Colon (tissue), 2 donors: ENCODE data around the gene ISYNA1.

Experiments
- FAIRE-seq: peaks from 2 replicates; lab custom pipeline; 2012; peaks lifted over from hg19 to GRCh38; lab: Jason Lieb, UNC
- donor health status: control.
- donor health status: control.

ISYNA1 gene

DNA sequence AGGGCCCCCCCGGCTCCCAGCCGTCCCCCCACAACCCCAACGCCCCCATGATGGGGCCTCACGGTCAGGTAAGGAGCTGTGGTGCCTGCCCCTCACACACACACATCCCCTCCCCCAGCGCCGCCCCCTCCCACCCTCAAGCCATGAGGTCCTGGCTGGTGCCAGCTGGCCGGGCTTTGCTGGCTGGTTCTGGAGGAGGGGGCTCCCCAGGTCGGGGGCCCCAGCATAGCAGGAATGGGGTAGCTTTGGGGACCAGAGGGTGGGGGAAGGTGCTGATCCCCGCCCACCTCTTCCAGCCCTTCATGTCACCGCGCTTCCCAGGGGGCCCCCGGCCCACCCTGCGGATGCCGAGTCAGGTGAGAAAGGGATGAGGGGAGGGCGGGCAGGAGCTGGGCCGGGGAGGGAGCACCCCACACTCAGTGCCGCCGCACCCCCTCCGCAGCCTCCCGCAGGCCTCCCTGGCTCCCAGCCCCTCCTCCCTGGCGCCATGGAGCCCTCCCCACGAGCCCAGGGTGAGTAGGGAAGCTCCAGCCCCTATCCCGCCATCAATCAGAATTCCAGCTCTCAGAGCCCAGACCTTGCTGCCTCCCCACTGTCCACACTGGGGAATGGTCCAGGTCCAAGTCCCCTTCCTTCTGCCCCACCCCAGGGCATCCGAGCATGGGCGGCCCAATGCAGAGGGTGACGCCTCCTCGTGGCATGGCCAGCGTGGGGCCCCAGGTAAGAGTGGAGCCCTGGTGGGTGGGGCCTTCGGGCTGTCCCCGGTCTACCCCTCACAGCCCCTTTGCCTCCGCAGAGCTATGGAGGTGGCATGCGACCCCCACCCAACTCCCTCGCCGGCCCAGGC is 6.4 kb downstream of the ISYNA1 start:
- no peak for FAIRE-seq

DNA sequence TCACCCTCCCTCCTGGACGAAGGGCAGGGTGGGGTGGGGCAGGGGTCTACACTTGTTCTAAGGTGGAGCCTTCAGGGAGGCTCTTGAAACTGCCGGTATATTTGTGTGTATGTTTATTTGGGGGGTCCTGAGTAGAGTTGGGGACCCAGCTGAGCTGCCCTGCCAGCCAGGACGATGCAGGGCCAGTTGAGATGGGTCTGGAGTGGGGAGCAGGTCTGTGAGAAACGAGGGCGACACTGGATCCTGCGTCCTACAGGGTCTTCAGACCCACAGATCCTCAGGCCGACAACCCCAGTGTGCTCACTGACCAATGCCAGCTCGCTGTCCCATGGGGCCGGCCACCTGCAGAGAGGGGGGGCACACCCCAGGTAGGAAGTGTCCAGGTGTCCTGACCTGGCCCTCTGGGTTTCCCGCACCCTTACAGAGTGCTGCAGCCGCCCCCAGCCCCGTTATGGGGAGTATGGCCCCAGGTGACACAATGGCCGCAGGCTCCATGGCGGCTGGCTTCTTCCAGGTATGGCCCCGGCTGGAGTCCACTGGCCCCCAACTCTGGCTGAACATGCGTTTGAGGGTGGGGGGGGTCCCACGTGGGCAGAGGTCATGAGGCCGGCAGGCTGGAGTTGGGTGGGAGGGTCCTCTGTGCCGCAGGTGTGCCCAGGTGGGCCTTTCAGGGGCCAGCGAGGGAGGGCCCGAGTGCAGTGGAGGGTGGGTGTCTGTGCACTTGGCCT is 7.4 kb downstream of the ISYNA1 start:
- FAIRE-seq, result no peak

DNA sequence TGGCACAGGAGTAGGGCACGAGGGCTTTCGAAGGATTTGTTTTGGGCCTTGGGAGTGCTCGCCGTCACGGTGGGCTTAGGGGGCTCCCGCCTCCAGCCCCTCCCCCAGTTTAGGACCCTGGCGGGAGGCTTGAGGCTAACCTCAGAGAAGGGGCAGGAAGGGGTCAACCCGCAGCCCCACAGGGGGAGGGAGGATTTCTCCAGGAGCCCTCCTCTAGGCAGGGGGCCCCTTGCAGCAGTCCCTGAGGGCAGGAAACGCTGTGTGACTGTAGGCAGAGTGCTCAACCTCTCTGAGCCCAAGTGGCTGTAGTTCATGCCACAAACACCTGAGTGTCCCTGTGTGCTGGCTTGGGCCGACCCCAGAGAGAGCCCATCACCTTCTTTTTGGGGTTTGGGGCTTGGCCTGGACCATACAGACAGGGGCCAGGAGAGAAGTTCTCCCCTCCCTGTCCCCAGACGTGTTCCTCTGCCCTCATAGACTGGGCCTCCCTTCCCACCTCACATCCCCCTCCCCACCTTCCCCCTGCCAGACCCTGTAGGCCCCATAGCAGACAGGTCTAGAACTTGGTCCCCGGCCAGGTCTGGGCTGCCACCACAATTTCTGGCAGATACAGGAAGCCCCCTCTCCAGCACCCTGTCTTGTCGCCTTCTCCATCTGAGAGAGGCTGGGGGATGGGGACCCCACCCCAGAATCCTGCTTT is 8.1 kb downstream of the ISYNA1 start:
- FAIRE-seq, result no peak

DNA sequence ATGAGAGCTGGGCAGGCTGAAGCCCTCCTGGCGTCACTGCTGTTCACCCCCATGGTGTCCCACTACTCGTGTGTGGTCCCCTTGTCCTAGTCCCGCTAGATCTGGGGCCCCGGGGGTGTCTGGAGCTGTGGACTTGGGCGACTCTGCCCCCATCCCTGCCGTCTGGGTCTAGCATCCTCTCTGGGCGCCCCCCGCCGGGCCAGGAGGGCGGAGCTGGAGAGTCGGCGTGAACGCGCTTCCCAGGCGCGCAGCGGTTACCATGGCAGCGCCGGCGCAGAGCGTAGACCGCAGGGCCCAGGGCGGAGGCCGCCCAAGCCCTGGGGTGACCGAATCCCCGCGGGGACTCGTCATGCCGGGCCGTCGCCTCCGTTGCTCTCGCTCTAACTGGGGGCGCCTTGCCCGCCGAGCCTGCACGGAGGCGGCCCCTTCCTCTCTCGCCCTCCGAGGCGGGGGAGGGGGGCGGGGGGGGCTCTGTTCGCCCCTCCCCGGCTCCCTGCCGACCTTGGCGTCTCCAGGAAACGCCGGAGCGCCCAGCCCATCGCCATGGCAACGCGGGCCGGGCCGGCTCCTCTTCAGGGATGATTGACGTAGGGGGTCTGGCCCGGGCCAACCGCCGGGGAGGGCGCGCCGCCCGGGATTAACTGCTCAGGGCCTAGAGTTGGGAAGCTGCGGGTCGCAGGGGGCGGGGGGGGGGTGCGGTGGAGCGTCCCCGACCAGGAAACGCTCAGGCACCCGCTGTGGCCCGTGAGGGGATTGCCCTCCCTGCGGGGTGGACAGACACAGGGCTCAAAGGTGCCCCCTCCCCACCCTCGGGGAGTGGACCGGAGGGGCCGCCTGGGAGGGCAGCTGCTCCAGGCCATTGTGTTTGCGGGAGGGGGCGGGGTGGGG is 8.9 kb downstream of the ISYNA1 start:
- no peak for FAIRE-seq

DNA sequence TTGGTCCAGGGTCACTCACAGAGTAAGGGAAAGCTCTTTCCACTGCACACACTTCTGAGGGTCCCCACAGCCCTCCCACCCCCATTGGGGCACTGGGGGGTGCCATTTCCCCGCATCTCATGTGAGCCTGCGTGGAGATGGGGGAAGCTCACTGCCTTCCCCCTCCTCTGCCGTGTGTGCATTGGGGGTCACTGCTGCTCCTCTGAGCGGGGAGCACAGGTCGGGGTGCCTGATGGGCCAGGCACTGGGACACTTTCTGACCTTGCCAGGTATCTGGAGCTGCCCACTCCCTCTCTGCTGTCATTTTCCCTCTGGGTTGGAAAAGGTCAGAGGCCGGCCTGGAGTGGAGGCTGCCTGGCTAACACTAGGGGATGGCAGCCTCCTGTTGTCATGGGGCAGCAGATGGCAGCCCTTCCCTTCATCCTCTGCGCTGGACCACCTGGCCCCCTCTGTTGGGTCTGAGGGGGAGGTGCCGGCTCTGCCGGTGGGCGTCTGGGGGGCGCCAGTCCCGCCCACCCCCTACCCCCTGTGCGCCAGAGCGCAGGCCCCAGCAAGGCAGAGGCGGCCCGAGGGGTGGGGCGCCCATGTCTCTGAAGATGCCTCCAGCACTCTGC is 9.7 kb downstream of the ISYNA1 start:
- no peak for FAIRE-seq

DNA sequence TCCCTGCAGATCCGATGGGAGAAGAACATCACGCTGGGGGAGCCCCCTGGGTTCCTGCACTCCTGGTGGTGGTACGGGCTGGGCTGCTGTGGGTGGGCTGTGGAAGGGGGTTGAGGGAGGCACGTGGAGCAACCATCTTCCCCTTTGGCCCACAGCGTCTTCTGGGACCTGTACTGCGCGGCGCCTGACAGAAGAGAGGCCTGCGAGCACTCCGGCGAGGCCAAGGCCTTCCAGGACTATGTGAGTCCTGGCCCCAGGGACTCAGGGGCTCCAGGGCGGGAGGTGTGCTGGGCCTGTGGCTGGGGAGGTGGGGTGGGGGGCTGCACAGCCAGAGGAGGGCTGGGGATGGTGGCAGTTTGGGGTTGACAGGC is 10.2 kb downstream of the ISYNA1 start:
- no peak for FAIRE-seq

DNA sequence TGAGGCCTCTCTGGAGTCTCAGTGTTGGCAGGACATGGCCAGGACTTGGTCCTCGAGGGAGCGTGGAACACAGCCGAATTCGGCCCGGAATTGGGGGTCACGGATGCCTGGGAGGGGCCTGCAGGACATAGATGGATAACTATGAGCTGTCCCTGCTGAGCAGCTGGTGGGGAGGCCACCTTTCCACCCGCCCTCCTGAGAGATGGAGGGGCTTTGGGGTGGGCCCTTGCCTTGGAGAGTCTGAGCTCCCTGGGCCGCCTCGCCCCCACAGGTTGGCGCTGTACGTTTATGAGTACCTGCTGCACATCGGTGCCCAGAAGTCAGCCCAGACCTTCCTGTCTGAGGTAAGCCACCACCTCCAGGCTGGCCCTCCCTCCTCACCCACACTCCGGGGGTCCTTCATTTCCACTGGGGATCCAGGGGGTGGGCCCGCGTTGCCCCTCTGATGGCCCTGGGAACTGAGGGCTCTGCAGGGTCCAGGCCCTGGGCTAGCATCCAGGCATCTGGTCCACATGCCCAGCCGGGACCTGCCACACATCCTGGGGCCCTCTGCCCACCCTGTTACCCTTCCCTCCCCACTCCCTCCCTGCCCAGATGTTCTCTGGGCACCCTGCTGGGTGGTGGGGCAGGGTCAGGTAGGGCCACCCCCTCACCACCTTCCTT is 10.7 kb downstream of the ISYNA1 start:
- FAIRE-seq, result no peak

DNA sequence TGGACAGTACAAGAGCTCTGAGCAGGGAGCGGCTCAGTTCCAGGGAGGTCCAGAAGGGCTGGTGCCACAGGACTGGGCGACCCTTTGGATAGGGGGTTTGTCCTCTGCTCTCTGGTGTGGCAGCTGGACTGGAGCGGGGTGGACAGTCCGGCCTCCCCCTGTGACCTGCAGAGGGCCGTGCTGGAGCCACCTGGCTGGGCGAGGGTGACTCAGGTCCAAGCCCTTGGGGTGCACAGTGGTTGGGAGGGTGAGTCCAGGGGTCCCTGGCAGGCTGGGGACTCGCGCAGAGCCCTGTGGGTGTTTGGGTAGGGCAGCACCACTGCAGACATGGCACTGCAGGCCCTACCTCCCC is 11.5 kb downstream of the ISYNA1 start:
- no peak for FAIRE-seq

DNA sequence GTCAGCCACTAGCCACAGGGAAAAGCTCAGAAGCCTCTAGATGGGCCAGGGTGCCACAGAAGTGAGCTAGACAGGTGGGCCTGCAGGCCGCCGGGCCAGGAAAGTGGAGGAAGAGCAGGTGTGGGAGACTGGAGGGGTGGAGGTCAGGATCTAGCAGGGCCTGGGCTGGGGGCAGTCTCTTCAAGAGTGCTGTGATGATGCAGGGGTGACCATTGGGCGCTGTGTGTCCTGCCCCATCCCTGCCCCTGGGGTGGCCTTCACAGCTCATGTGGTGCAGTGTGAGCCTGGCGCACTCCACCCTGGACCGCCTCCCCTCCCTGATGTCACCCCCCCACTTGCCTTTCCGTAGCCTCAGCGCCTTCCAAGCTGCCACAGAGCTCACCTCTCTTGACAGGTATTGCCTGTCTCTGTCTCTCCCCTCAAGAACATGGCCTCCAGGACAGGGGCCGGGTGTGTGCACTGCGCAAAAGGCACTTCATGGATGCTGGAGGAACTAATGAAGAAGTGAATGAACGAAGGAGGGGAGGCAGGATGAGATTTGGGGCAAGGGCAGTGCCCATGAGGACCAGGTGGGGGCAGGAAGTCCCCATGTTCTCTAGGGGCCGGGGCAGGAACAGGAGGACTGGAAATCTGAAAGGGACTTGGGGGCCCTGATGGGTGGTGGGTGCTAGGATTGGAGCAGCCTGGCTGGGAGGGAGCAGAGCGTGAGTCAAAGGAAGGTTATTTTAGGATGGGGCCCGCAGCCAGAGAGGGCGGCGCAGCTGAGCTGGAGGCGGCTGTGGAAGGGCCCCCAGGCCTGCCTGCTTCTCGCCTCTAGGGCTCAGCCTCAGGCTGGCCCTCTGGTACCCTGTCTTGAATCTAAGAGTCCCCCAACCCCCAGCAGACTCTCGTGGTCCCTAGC is 12.2 kb downstream of the ISYNA1 start:
- no peak for FAIRE-seq

DNA sequence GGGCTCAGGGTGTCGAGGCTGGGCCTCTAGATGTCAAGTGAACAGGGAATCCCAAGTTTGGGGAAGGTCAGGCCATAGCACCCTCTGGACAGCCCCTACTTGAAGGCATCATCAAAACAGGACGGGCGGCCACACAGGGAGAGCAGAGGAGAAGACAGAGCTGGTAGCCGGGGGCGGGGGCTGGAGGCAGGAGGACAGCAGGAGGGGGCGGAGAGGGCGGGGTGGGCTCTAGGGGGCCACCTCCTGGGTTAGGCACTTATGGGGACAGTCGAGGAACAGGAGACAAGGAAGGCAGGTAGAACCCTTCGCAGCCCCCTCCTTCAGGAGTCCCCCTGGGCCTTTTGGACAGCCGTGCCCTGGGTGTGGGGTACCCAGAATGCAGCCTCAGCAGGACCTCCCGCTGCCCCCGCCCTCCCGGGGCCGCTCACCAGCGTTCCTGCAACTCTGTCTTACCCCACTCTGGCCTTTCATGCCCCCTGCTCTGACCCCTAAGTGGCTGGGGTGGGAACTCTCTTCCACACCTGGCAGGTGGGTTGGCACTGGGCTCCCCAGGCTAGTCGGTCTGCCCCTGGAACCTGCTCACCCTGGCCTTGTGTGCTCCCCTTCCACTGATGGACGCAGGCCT is 12.9 kb downstream of the ISYNA1 start:
- no peak for FAIRE-seq

DNA sequence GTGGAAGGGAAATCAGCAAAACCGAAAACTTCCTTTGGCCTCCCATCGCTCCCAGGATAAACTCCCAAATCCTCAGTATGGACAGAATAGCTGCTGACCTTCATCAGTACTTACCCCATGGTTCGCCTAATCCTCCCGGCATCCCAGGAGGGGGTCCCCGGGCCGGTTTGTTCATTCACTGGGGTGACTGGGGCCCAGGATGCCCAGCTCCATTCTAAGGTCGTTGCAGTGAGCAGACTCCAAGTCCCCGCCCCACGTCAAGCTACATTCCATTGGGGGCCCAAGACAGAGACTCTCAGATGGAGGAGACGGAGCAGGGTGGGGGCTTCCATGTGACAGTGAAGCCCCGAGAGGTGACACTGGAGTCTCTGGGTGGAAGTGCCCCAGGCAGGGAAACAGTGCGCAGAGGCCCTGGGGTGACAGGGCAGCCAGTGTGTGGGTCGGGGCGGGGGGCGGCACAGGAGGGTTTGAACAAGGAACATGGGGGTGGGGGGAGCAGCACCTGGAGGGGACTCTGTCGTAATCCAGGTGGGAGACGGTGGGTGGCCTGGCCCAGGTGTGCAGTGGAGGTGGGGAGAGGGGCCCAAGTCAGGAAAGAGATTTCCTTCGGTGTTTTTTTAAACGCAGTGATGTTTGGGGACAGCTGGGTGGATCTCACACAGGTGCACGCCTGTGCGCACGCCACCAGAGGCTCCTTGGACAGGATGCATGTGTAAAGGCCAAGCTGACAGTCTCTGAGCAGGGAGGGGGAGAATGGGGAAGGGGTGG is 13.6 kb downstream of the ISYNA1 start:
- FAIRE-seq, result no peak

DNA sequence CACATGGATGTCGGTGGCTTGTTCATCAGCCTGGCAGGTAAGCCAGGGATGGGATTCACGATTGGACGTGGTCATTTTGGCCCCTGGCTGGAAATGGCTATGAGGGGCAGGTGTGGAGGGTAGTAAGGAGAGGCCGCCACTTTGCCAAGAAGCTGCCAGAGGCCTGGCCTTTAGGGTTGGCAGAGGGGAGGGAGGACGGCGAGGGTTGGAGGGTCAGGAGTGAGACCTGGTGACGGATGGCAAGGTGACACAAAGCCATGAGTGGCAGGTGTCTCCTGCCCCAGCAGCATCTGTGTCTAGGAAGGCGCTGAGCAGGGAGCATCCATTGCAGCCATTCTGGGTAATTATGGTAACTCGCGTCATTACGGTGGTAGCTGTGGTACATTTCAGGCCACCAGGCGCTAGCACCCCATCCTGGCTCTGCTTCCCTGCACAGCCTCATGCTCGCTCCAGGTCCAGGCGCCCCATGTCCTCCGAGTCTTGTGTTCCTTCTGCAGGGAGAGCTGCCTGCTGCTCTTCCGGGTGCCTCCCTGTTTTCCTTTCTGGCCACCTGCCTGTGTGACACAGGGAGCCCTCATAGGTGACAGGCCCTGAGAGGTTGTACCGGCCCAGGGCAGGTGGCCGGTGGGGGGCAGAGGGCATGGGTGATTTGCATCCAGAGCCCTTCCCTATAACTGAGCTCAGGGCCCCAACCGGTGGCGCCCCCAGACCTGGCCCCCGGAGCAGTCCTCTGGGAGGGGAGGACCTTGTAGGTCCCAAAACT is 14.5 kb downstream of the ISYNA1 start:
- no peak for FAIRE-seq

DNA sequence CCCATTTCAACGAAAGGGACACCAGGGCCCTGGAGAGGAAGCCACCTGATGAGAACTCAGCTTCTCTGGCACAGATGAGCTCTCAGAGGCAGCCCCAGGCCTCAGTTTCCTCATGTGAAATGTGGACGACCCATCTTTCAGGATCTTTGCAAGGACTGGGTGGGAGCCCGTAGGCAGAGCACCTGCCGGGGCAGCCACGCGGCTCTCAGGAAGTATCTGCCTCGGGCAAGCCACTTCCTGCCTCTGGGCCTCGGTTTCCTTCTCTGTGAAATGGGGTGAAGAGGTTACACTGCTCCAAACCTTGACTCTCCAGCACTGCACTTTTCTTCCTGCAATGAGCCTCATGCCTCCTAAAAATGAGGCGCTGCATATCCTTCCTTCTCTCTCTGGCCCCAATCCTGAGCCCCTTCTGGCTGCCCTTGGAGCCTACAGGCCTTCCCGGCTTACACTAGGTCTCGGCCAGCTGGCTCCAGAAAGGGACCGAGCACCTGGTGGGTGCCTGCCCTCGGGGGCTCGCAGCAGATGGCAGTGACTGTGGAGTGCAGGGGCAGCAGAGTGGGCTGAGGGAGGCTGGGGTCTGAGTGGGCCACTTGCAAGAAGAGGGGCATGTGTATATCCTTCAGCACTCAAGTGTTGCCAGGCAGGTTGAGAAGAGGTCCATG is 15.3 kb downstream of the ISYNA1 start:
- FAIRE-seq, result no peak

DNA sequence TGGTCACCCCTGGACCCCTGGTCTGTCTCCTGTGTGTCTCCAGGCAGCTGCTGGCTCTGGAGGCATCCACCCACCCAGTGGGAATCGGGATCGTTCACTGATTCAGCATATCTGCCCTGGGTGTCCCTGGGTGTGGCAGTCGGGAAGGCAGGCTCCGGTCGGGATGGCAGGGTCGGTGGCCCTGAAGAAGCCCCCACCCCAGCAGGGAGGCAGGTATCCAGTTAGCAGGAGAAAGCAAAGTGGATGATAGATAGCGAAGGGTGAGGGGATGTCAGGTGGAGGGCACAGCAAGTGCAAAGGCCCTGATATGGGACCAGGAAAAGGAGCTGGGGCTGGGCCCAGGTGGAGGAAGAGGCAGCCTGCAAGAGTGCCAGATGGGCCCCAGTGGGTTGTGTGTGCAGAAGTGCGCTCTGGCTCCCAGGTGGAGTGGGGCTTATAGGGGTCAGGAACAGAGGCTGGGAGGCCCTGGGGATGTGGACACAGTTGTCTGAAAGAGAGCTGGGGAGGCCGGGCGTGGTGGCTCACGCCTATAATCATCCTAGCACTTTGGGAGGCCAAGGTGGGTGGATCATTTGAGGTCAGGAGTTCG is 16.5 kb downstream of the ISYNA1 start:
- FAIRE-seq, result no peak

DNA sequence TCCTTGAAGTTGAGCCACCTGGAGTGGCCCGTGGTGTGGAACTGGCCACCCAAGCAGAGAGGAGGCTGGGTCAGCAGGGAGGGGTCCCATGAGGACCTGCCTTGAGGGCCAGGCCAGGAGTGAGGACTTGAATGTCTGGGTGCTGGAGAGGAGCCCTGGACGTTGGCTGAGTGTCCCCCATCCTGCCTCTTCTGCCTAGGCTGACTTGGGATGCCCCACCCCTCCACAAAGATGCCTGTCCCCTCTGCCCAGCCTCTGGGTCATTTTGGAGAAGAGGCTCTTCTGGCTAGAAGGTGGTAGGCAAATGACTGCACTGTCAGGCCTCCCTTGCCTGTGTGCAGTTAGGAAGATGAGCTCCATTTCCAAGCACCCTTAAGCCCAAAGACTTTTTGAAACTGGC is 17.0 kb downstream of the ISYNA1 start:
- no peak for FAIRE-seq

DNA sequence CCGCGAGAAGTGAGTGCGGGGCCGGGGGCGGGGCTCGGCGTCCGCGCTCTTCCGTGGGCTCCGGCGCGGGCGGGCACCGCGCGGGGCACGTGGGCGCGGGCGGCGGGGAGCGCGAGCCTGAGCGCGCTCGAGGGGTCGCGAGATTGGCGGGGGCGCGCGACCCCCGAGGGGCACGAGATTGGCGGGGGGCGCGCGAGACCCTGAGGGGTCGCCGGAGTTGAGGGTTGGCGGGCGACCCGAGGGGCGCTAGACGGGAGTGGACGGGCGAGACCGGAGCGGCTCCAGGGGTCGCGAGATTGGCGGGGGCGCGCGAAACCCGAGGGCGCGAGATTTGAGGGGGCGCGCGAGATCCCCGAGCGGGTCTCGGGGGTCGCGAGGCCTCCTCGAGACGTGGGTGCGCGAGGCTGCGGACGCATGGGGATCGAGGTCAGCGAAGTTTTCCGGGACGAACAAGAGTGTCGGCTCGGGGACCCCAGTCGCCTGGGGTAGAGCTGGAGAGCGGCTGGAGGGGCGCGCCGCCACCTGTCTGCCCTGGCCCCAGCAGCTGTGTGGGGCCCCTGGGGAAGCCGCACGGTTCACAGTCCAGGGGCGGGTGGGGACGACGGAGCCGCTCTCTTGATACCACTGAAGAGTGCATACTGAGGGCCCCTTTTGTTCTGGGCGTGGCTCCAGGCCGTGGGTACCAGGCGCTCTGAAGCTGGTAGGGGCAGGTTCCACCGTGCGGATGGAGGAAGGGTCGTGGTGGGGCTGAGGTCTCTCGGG is 18.1 kb downstream of the ISYNA1 start:
- no peak for FAIRE-seq
